Left lung (tissue), 14 donors: ENCODE measurements around the gene COL15A1. TPM values are rescaled to one million over a fixed set of nuclear protein-coding genes. Genes with fewer than 3 reads are reported as not detected.
A peak's percentile ranks its signal among the peaks of the same experiment; 100 is the strongest.

Source experiments
- ATAC-seq: fragments of 200-7000 bp; cut with Tn5 transposase; one replicate; pipeline ENCODE4 v1.9.1; 2020; ENCODE audit warnings: moderate library complexity
- DNase-seq, 4 donors: peaks; one replicate each; pipeline ENCODE4 v3.0.0-alpha.2; 2013 to 2020
- H3K27ac ChIP-seq, 2 donors: fragments of 200-600 bp; sonication (generic) in 1 of 2; one replicate each; pipeline versions ENCODE4 v1.5.0 to v1.8.0; 2020 to 2021
- H3K27me3 ChIP-seq, 2 donors: fragments of 200-600 bp; sonication (generic) in 1 of 2; one replicate each; pipeline versions ENCODE4 v1.5.0 to v1.8.0; 2020 to 2021
- H3K36me3 ChIP-seq, 2 donors: fragments of 200-600 bp; sonication (generic) in 1 of 2; one replicate each; pipeline versions ENCODE4 v1.5.0 to v1.8.0; 2020 to 2021
- H3K4me1 ChIP-seq, 2 donors: fragments of 200-600 bp; one replicate each; pipeline ENCODE4 v1.8.0; 2021
- H3K4me3 ChIP-seq, 2 donors: fragments of 200-600 bp; sonication (generic) in 1 of 2; one replicate each; pipeline versions ENCODE4 v1.5.0 to v1.8.0; 2020 to 2021; ENCODE audit warnings: mild to moderate bottlenecking in 1 of 2
- H3K9me3 ChIP-seq, 2 donors: fragments of 200-600 bp; sonication (generic) in 1 of 2; one replicate each; pipeline versions ENCODE4 v1.5.0 to v1.8.0; 2020 to 2021
- CTCF ChIP-seq, 2 donors: fragments of 200-600 bp; sonication (generic) in 1 of 2; IDR thresholded peaks; one replicate each; pipeline versions ENCODE4 v1.5.0 to v1.8.0; 2021; ENCODE audit warnings: antibody characterized with exemption in 2 of 2
- intact Hi-C, 2 donors: fragments of 100-400 bp; cut with DNase I; formaldehyde crosslinking; loops; one replicate each; pipeline versions ENCODE4 v1.11.2 to v1.14.2; 2022
- long read RNA-seq, 12 donors: library from polyadenylated mRNA in 2 of 12; unstranded in 2 of 12; transcript quantifications; one replicate each; pipeline ENCODE4 v2.0.0 and lab custom pipeline, GENCODE V29; 2019 to 2026
- polyA plus RNA-seq, 6 donors: library from polyadenylated mRNA; unstranded; fragments of 120-200 nt; gene quantifications; one replicate each; pipeline ENCODE4 v1.2.1, GENCODE V29; 2013; ENCODE audit not compliant: insufficient read length in 6 of 6
- total RNA-seq, 2 donors: library from RNA; stranded (reverse); fragmentation: NEBNext Ultra II Directional; extraction: Animal tissue kit (Norgen Biotek cat#: 25700); gene quantifications; one replicate each; pipeline ENCODE4 v1.2.1, GENCODE V29; 2021
- donor health status: DM: no; HTN: yes; CAD: no.
- donor health status: DM: no; HTN: no; CAD: no.

The COL15A1 gene
- total RNA-seq (10 to 100 TPM; 42.7 to 58.4 TPM), polyA plus RNA-seq (1 to 10 TPM; 2.4 to 9.0 (median 5.5) TPM)
- long read RNA-seq, donor 1, partial matches to known transcripts, result 0 of 1 reads
- long read RNA-seq, donor 1, other reads (novel, unspliced or antisense), result 0 of 1 reads
- long read RNA-seq, donor 2, partial matches to known transcripts, result 8 of 10 reads
- long read RNA-seq, donor 2, other reads (novel, unspliced or antisense), result 0 of 10 reads
- long read RNA-seq, donor 3, full-length matches to known transcripts, result 1 of 10 reads
- long read RNA-seq, donor 3, partial matches to known transcripts, result 9 of 10 reads
- long read RNA-seq, donor 3, other reads (novel, unspliced or antisense), result 0 of 10 reads
- long read RNA-seq, donor 4, partial matches to known transcripts, result 10 of 11 reads
- long read RNA-seq, donor 4, other reads (novel, unspliced or antisense), result 1 of 11 reads
- long read RNA-seq, donor 5, result 0 reads
- long read RNA-seq, donor 6, result 0 reads
- long read RNA-seq, donor 7, result 0 reads
- long read RNA-seq, donor 8, result 0 reads
- long read RNA-seq, donor 9, result 0 reads
- long read RNA-seq, donor 10, result 0 reads
- long read RNA-seq, donor 11, full-length matches to known transcripts, result 4 of 4 reads
- long read RNA-seq, donor 11, partial matches to known transcripts, result 0 of 4 reads
- long read RNA-seq, donor 11, other reads (novel, unspliced or antisense), result 0 of 4 reads
- long read RNA-seq, donor 12, result 0 reads

DNA sequence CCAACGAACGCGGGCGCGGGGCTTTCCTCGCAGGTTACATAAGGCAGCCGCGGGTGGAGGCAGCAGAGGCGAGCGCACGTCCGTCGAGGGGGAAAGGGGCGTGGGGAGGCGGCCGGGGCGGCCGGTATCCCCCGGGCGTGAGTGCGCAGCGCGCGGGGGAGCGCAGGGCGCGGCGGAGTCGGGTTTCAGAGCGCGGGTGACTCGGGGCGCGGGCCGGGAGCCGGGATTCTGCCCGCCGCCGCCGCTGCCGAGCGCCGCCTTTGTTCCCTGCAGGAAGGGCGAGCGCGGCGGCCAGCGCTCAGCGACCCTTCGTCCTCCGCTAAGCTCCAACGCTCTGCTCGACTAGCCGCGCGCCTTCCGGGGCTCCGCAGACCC, at the start of gene COL15A1:
TSS of gene COL15A1 (plus strand) at position 226 of the 375 bp plus-strand sequence. CDS start 155 bp downstream, outside the sequence.
- intact Hi-C loops, result no loop called here
- Histone ChIP-seq H3K9me3 (no peaks in the 10 kb centered on the region), H3K36me3 (no peaks in the 10 kb centered on the region), H3K4me1 (peaks cover 2 to 18% of the 10 kb centered on the region in 2 donors), H3K4me3 (peak within 1 kb of the TSS; percentile 34 to 40), H3K27ac (peak within 1 kb of the TSS in 1 of 2 donors; percentile 26), H3K27me3 (peaks cover 26 to 59% of the 10 kb centered on the region in 2 donors)
- peak; percentile 66 for ATAC-seq
- no peak for TF ChIP-seq CTCF (IDR thresholded peaks at IDR 0.05)
- DNase-seq, result peak in 2 of 4 donors; percentile 42 to 66

GRCh38 chr9:98894171-98894570, 49.5 kb upstream of the COL15A1 start:
- Histone ChIP-seq H3K36me3 (no peaks in the 10 kb centered on the region), H3K27me3 (no peaks in the 10 kb centered on the region), H3K4me3 (no peak overlapping the region), H3K4me1 (peaks cover 0 to 5% of the 10 kb centered on the region in 2 donors), H3K9me3 (peaks cover 0 to 7% of the 10 kb centered on the region in 2 donors), H3K27ac (no peak overlapping the region)
- no peak for ATAC-seq
- intact Hi-C loops, result no loop called here
- no peak for DNase-seq
- TF ChIP-seq CTCF (IDR thresholded peaks at IDR 0.05), result no peak

DNA sequence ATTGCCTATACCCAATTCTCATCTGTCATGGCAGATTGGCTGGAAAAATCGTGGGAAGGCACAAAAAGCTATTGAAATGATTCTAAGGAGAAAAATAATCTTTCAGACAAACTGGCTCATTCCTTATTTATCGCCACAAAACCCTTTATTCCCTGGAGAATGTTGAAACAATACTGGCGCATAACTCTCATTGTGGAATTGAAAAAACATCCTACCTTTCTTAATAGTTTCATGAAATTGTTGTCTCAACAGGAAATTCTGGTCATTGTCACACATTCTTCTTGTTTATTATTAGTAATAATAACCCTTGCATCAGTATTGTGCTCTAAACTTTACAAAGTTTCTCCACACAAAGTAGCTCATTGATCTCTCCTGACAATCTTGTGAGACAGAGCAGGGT, 48.9 kb upstream of the COL15A1 start:
- Histone ChIP-seq H3K27ac (no peak overlapping the region), H3K4me1 (no peaks in the 10 kb centered on the region), H3K27me3 (no peaks in the 10 kb centered on the region), H3K9me3 (peaks cover 0 to 7% of the 10 kb centered on the region in 2 donors), H3K4me3 (no peak overlapping the region), H3K36me3 (no peaks in the 10 kb centered on the region)
- intact Hi-C loops, result no loop called here
- ATAC-seq (no peak), DNase-seq (no peak)
- TF ChIP-seq CTCF (IDR thresholded peaks at IDR 0.05), result no peak

DNA sequence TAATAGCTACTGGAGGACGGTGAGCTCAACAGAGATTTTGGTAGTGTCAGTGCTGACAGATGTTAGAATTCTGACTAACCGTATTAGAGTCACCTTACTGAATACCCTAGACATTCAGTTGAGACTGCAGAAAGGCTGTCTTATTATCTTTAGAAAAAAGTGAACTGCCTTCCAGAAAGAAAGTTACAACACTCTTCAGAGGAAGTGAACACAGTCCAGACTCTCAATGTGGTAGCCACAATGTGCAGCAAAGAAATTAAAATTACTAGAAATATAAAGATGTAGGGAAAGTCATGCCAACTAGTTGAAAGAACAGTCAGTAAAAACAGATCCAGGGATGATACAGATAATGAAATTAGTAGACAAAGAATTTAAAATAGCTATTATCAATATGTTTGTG, 47.1 kb upstream of the COL15A1 start:
- no peaks in the 10 kb centered on the region for H3K27me3 ChIP-seq
- H3K4me1 ChIP-seq, result no peaks in the 10 kb centered on the region
- ATAC-seq, result no peak
- no peak overlapping the region for H3K27ac ChIP-seq
- no peak for DNase-seq
- no peaks in the 10 kb centered on the region for H3K36me3 ChIP-seq
- intact Hi-C loops, result no loop called here
- H3K4me3 ChIP-seq, result no peak overlapping the region
- TF ChIP-seq CTCF (IDR thresholded peaks at IDR 0.05), result no peak
- peaks cover 0 to 7% of the 10 kb centered on the region in 2 donors for H3K9me3 ChIP-seq

DNA sequence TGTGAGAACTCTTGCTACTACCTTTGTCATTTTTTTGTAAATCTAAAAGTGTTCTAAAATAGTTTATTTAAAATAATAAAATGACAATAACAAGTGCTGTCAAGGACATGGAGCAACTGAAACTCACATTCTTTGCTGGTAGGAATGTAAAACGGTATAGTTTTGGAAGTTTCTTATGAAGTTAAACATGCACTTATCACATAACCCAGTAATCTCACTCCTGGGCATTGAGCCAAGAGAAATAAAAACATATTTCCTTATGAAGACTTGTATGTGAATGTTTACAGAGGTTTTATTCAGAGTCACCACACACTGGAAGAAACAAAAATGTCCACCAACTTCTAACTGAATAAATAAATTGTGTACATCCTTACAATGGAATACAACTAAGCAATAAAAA, 46.0 kb upstream of the COL15A1 start:
- no peak for ATAC-seq
- Histone ChIP-seq H3K4me1 (no peaks in the 10 kb centered on the region), H3K36me3 (no peaks in the 10 kb centered on the region), H3K9me3 (peaks cover 0 to 7% of the 10 kb centered on the region in 2 donors), H3K27me3 (no peaks in the 10 kb centered on the region), H3K27ac (no peak overlapping the region), H3K4me3 (no peak overlapping the region)
- intact Hi-C loops, result no loop called here
- DNase-seq, result no peak
- no peak for TF ChIP-seq CTCF (IDR thresholded peaks at IDR 0.05)
